Lung (tissue), 12 donors: ENCODE measurements around the gene CRTAP. TPM values are rescaled to one million over a fixed set of nuclear protein-coding genes. Genes with fewer than 3 reads are reported as not detected.

Experiments
- ATAC-seq: fragments of 200-7000 bp; cut with Tn5 transposase; one replicate; pipeline ENCODE4 v1.9.1; 2020; ENCODE audit warnings: moderate number of reproducible peaks; ENCODE audit not compliant: insufficient read depth, low FRiP score
- DNase-seq, 3 donors: peaks; one replicate each; pipeline ENCODE4 v3.0.0-alpha.2; 2013 to 2017
- H3K27ac ChIP-seq, 2 donors: one replicate each; pipeline ENCODE4 v1.5.1; 2013; ENCODE audit warnings: mild to moderate bottlenecking in 2 of 2, moderate library complexity in 2 of 2, control low read depth in 1 of 2, inconsistent platforms in 1 of 2, low read depth in 1 of 2, low read length in 1 of 2
- H3K27me3 ChIP-seq, 3 donors: one replicate each; pipeline ENCODE4 v1.5.1; 2013; ENCODE audit warnings: low read length in 2 of 3; ENCODE audit not compliant: control insufficient read depth in 3 of 3, insufficient read depth in 3 of 3
- H3K36me3 ChIP-seq, 4 donors: one replicate each; pipeline ENCODE4 v1.5.1; 2013; ENCODE audit warnings: low read length in 4 of 4, mild to moderate bottlenecking in 1 of 4, moderate library complexity in 1 of 4; ENCODE audit not compliant: control insufficient read depth in 4 of 4, insufficient read depth in 4 of 4
- H3K4me1 ChIP-seq, 5 donors: one replicate each; pipeline ENCODE4 v1.5.1; 2013; ENCODE audit warnings: low read length in 5 of 5, mild to moderate bottlenecking in 2 of 5, moderate library complexity in 1 of 5; ENCODE audit not compliant: control insufficient read depth in 5 of 5, insufficient read depth in 5 of 5
- H3K4me3 ChIP-seq: one replicate; pipeline ENCODE4 v1.5.1; 2013; ENCODE audit warnings: mild to moderate bottlenecking, control low read depth, moderate library complexity
- H3K9ac ChIP-seq, 2 donors: one replicate each; pipeline ENCODE4 v1.5.1; 2013; ENCODE audit warnings: low read length in 2 of 2, control low read depth in 1 of 2; ENCODE audit not compliant: insufficient read depth in 1 of 2
- H3K9me3 ChIP-seq, 4 donors: one replicate each; pipeline ENCODE4 v1.5.1; 2013; ENCODE audit warnings: low read length in 3 of 4, mild to moderate bottlenecking in 1 of 4, moderate library complexity in 1 of 4; ENCODE audit not compliant: control insufficient read depth in 4 of 4, insufficient read depth in 3 of 4
- CTCF ChIP-seq: IDR thresholded peaks from 2 replicates; pipeline ENCODE4 v1.5.1; 2012; ENCODE audit warnings: mild to moderate bottlenecking; ENCODE audit errors: control extremely low read depth, extremely low read depth
- WGBS, 2 donors: extraction: QIAGEN DNeasy Blood & Tissue Kit; methylation state at CpG; one replicate each; pipeline ENCODE4 v1.1.7; 2013; 5-methylcytosine and 5-hydroxymethylcytosine counted together
- polyA plus RNA-seq, 2 donors: library from polyadenylated mRNA; stranded (reverse); fragments of 200-250 nt; gene quantifications; one replicate each; pipeline ENCODE4 v1.2.1, GENCODE V29; 2013
- total RNA-seq, 2 donors: library from RNA; depleted of rRNA in 1 of 2; stranded (reverse); fragments of >200 nt in 1 of 2; gene quantifications; one replicate each; pipeline ENCODE4 v1.2.1, GENCODE V29; 2014 to 2021
- donor health status: control.
- donor health status: control.
- donor health status: Bipolar disorder and iron deficiency.
- donor health status: healthy.
- donor health status: DM: yes; HTN: yes; CAD: no.

Gene CRTAP
- total and polyA plus RNA-seq, 4 donors: 78.4 to 233 (median 143) TPM

- Histone ChIP-seq H3K9me3 (no peaks in the 10 kb centered on the region), H3K27ac (no peak overlapping the region), H3K4me1 (no peaks in the 10 kb centered on the region), H3K9ac (no peak overlapping the region), H3K27me3 (no peaks in the 10 kb centered on the region), H3K4me3 (no peak overlapping the region), H3K36me3 (peaks cover 15 to 32% (median 24%) of the 10 kb centered on the region in 4 donors)
- ATAC-seq (no peak), DNase-seq (no peak)
- TF ChIP-seq CTCF: no peak
- WGBS, 2 donors: 67 to 81% methylated on average over 1 of the region's 1 CpG
Observed at GRCh38 chr3:33128706-33129105, 14.9 kb downstream of the CRTAP start.

- TF ChIP-seq CTCF: no peak
- Histone ChIP-seq H3K4me1 (no peaks in the 10 kb centered on the region), H3K27ac (no peak overlapping the region), H3K9ac (no peak overlapping the region), H3K4me3 (no peak overlapping the region), H3K36me3 (peaks cover 14 to 36% (median 24%) of the 10 kb centered on the region in 4 donors), H3K27me3 (no peaks in the 10 kb centered on the region), H3K9me3 (no peaks in the 10 kb centered on the region)
- WGBS, 2 donors: 89 to 92% methylated on average over 2 of the region's 2 CpGs
- no peak for DNase-seq
- ATAC-seq: no peak
Observed at GRCh38 chr3:33130144-33130543, 16.3 kb downstream of the CRTAP start.

- H3K4me3 ChIP-seq: no peak overlapping the region
- H3K27ac ChIP-seq: no peak overlapping the region
- peak; percentile 62 to 79 (median 69) for DNase-seq
- H3K9me3 ChIP-seq: no peaks in the 10 kb centered on the region
- no peaks in the 10 kb centered on the region for H3K27me3 ChIP-seq
- peak; percentile 88 for ATAC-seq
- no peaks in the 10 kb centered on the region for H3K4me1 ChIP-seq
- peak; percentile 41 for TF ChIP-seq CTCF
- H3K36me3 ChIP-seq: peaks cover 13 to 34% (median 23%) of the 10 kb centered on the region in 4 donors
- WGBS, 2 donors: 34 to 45% methylated on average over 6 of the region's 6 CpGs
- no peak overlapping the region for H3K9ac ChIP-seq
Observed at GRCh38 chr3:33131331-33132018, 17.7 kb downstream of the CRTAP start.

GRCh38 chr3:33132019-33132360 is 18.2 kb downstream of the CRTAP start:
- Histone ChIP-seq H3K4me3 (no peak overlapping the region), H3K27ac (no peak overlapping the region), H3K9ac (no peak overlapping the region), H3K27me3 (no peaks in the 10 kb centered on the region), H3K4me1 (no peaks in the 10 kb centered on the region), H3K9me3 (no peaks in the 10 kb centered on the region), H3K36me3 (peaks cover 15 to 31% (median 23%) of the 10 kb centered on the region in 4 donors)
- ATAC-seq: no peak
- DNase-seq: no peak
- no peak for TF ChIP-seq CTCF
- 95% methylated on average over 1 of the region's 1 CpG for WGBS, 2 donors
